ENCODE data around the gene CNTN5.

Gene CNTN5

GRCh38 chr11:99640671-99641070 is 619.9 kb downstream of the CNTN5 start:
- no peak for DNase-seq

DNA sequence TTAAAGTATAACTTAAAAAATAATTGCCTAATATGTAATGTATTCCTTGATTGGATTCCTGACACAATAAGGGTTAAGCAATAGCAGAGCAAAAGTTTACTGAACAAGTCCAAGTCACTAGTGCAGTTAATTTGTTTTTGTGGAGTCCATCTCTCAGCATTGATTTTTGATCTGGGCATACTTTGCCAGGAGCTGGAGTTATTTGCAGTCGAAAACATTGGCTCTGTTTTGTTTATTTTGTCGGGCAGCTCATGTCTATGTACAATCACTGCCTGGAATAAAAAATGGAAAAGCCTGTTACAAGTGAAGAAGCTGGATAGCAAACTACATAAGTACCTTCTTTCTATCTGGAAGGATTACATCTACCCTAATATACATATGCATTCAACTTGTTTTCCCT is 625.2 kb downstream of the CNTN5 start:
- no peak for DNase-seq

GRCh38 chr11:99670067-99670676 is 649.4 kb downstream of the CNTN5 start:
- no peak for DNase-seq

GRCh38 chr11:99671808-99672409 is 651.2 kb downstream of the CNTN5 start:
- no peak for DNase-seq

DNA sequence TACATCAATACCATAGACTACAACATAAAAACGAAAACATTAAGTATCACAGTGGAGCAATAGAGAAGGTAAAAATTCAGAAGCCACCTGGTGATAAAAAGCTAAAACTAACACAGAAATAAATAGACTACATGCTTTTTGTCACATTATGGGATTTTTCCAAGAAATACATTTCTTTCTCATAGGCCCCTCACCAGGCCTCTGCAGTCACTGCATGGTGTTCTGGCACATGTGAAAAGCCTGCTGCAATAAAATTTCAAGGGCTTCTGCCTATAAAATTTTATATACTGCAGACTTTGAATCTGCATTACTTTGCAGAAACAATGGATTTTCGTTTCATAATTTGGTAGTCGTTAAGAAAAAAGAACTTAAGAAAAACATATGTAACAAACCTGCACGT is 655.5 kb downstream of the CNTN5 start:
- DNase-seq = no peak

GRCh38 chr11:99682171-99682570 is 661.4 kb downstream of the CNTN5 start:
- DNase-seq = no peak

GRCh38 chr11:99682646-99683045 is 661.9 kb downstream of the CNTN5 start:
- no peak for DNase-seq

DNA sequence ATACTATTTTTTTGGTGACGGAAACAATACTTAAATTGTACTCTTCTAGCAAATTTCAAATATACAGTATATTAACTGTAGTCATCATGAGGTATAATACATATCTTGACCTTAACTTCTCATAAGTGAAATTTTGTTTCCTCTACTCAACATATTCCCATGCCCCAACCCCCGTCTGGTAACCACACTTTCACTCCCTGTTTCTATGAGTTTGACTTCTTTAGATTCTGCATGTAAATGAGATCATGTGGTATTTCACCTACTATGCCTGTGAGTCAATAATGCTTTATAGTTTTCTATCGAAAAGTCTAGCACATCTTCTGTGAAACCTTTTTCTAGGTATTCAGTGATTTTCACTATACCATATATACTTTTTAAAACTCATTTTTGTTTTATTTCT is 663.2 kb downstream of the CNTN5 start:
- DNase-seq = no peak

- no peak for DNase-seq
Measured at GRCh38 chr11:99686838-99687237, 666.1 kb downstream of the CNTN5 start.

- no peak for DNase-seq
Measured at GRCh38 chr11:99687320-99687719, 666.6 kb downstream of the CNTN5 start.

- no peak for DNase-seq
Measured at GRCh38 chr11:99693941-99694492, 673.3 kb downstream of the CNTN5 start.

DNA sequence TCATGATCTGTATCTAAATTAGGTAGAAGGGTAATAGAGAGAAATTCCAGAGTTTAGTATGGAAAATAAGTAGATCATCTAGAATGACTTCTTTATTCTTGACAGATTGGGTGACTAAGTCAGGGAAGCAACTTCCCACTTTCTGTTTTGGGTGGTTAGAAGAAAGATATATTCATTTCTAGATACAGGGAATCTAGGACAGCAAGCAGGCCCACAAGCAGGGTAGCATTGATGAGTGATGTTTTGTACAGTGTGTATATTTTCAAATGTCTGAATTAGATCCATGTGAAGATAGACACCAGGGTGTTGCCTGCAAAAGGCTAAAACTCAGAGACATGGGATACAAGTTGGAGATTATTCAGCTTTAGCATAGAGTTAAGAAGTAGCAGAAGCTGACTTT is 674.4 kb downstream of the CNTN5 start:
- no peak for DNase-seq

DNA sequence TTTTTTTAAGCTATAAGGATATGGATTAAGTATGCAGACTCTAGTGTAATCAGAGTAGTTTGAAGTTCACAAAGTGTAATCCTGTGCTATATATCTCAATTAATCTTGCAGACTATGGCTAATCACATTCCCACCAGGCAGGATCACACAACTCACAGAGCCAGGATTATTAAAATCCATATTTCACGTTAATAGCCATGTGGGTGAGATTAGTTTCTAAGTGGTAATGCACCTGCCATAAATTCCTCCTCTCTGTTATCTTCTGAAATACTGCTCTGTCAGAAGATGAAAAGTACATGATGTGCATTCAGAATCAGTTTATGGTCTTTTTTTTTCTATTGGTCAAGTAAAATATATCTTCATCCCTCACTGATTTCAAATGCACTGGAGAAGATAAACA is 686.1 kb downstream of the CNTN5 start:
- no peak for DNase-seq

DNA sequence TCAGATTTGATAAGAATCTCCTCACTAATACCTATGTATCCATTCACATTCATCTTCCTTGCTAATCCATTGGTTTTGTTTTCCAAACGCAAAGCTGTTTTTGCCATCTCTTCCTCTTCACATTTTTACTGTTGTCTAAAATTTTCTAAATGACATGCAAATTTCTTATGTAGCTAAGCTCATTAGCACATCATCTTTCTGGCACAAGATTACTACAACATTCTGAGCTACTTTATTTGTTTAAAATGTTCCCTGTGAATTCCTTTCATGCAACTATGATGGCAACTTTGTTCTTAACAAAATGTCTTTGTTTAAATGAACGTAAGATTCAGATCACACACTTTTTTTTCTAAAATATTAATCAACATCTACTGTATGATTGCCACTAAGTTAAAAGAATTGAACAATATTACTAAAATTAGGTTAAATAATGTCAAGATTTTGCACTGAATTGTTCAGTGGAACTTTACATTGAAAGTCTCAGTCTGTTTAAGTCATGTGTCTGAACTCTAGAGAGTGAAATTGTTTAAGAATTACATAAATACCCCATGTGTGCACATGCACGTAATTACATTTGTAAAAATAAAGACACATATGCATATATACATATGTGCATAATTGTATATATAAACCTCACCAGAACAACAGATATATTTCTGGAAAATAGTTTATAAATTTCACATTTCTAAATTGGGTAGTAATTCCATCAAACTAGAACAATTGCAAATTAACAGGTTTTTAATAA is 688.4 kb downstream of the CNTN5 start:
- no peak for DNase-seq

- no peak for DNase-seq
Measured at GRCh38 chr11:99716302-99716701, 695.6 kb downstream of the CNTN5 start.

DNA sequence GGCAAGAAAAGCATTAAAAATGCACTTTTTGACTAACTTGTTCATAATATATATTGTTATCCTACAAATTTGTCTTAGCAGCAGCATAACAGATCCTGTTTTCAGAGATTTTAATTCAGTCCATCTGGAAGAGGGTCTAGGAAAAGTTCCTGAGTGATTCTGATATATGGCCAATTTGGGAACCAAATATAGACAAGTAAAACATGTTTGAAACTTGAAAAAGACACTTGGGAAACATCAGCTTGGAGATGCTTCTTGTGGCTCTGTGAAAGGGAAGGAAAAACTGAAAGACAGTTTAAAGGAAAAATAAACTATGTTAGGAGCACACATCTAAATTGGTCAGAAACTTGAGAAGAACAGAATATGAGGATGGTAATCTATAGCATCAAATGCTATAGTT is 697.5 kb downstream of the CNTN5 start:
- DNase-seq = no peak

DNA sequence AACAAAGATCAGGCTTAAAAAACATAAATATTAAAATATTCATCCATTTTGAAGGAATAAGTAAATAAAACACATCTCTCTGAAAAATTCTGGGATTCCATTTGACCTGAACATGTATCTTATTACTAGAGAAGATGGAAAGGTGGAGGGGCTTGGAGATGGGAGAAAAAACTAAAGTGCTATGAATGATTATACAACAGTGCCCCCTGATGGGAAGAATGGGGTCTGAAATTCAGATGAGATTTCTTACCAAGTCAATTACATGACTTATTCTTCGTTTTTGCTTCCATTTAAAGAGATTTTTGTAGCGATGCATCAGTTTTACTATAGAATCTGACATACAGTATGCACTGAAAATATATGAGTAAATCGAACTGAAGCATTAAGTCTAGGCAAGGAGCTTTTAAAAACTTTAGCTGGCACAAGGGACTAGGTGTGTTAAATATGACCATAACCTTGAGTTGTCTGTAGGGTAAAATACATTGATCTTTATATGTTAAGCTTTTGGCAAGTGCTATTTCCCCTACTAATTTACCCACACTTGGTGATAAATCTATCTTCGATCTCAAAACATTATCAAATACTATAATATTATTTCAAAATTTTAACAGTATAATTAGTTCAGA is 718.8 kb downstream of the CNTN5 start:
- no peak for DNase-seq

GRCh38 chr11:99742501-99742900 is 721.8 kb downstream of the CNTN5 start:
- no peak for DNase-seq

GRCh38 chr11:99759787-99760186 is 739.0 kb downstream of the CNTN5 start:
- DNase-seq = no peak

DNA sequence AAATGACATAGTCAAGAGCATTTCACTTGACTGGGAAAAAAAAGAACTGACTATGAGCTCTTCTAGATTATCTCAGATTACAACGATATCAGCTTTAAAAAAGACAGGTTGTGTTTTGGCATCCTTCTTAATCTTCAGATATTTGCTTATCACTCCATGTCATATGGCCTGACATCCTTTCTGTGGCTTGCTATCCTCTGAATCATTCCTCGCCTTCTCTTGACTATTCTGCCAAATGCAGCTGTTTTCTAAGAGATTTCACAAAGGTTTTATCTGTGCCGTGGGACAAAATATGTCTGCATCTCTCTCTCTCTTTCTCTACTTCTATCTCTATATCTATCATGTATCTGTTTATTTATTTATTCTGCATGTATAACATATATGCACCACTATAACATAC is 746.1 kb downstream of the CNTN5 start:
- no peak for DNase-seq

DNA sequence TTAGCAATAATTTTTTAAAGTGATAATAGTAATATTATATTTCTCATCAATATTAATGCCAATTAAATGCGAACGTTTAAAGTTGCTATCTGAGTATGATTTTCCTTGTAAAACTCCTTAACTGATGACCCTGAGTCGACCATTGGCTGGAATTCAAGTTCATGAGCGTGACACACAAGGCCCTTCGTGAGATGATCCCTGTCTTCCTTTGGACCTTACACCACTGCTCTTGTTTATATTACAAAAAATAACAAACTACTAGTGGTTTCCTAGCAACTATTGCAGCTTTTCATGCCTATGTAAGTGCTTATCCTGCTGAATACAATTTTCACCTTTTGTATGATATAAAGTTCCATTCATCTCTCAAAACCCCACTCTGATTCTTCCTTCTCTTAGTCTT is 752.9 kb downstream of the CNTN5 start:
- no peak for DNase-seq

GRCh38 chr11:99781074-99781473 is 760.3 kb downstream of the CNTN5 start:
- DNase-seq = no peak

GRCh38 chr11:99791354-99791753 is 770.6 kb downstream of the CNTN5 start:
- DNase-seq = no peak

DNA sequence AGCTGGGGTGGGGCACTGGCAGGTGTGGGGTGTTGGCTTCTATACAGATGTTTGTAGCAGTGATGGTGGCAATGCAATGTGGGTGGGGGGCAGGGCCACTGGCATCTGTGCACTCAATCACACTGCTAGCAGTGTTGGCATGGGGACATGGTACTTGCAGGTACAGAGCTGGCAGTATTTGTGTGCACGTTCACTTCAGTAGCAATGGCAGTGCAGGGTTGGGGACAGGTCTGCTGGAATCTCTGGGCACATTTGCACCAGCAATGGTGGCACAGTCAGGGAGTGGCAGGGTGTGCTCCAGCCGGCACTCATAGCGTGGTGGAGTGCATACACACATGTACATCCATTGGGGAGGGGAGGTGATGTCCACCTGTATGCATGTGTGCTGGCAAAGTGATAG is 775.2 kb downstream of the CNTN5 start:
- DNase-seq = no peak

All from CD4-positive, alpha-beta T cell treated with Interferon alpha-2 for 1 hour (primary cell).